ENCODE results near the gene DUS4L. TPM values are rescaled to one million over a fixed set of nuclear protein-coding genes. Genes with fewer than 3 reads are reported as not detected.

Gene DUS4L
- polyA plus RNA-seq, 4 donors, result 3.5 to 13.8 (median 4.2) TPM

DNA sequence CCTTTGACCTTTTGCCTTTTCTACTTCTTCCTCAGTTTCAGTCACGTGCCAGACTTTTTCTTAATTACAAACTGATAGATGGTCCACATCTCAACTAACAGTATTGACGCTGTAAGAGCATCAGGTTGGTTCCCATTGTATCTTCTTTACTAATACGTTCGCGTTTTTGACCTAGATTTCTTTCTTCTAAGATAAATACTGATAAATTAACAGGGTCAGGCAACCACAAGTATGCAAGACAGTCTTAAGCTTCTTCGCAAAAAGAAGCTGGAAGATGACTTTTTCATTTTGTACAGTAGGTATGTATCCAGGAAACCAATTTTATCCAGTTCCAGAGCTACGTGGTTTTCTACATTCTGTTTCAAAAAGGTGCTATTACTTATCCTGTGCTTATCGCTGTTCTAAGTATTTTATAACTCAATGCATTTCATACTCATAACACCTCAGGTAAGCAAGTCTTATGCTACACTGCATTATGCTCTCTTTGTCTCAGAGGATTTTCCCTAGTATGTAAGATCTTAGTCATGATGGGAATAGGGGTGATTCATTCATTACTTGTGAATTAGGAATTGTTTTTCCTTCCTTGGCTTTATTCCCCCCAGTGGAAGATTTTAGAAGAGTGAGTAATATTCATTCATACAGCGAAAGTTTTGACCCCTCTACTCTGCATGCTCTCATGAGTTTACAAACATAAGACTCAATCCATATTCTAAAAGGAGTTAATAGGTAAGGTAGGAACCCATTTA lies 955 bp downstream of the DUS4L start:
- H3K36me3 ChIP-seq (ENCODE audit: control insufficient read depth in 3 of 3, insufficient read depth in 2 of 3, low read depth in 1 of 3, low read length in 3 of 3), result no peaks in the 10 kb centered on the region
- H3K9me3 ChIP-seq (ENCODE audit: control insufficient read depth in 2 of 2, insufficient read depth in 1 of 2, low read depth in 1 of 2, low read length in 1 of 2), result no peaks in the 10 kb centered on the region
- peaks cover 0 to 13% (median 7%) of the 10 kb centered on the region in 3 donors for H3K4me1 ChIP-seq (ENCODE audit: control insufficient read depth in 3 of 3, insufficient read depth in 2 of 3, low read depth in 1 of 3, low read length in 2 of 3)
- H3K4me3 ChIP-seq (ENCODE audit: low read depth in 1 of 3, low read length in 3 of 3), result peak overlapping the region; percentile 81 to 88 (median 87)
- no peaks in the 10 kb centered on the region for H3K27me3 ChIP-seq (ENCODE audit: control insufficient read depth in 3 of 3, insufficient read depth in 3 of 3, low read length in 3 of 3)
- DNase-seq (no peak), FAIRE-seq (no peak)
- H3K27ac ChIP-seq (ENCODE audit: low read depth in 1 of 3, low read length in 2 of 3), result peak overlapping the region; percentile 97 to 100 (median 99)
- WGBS, 3 donors, result 23 to 45% (median 35%) methylated on average over 9 of the region's 9 CpGs

DNA sequence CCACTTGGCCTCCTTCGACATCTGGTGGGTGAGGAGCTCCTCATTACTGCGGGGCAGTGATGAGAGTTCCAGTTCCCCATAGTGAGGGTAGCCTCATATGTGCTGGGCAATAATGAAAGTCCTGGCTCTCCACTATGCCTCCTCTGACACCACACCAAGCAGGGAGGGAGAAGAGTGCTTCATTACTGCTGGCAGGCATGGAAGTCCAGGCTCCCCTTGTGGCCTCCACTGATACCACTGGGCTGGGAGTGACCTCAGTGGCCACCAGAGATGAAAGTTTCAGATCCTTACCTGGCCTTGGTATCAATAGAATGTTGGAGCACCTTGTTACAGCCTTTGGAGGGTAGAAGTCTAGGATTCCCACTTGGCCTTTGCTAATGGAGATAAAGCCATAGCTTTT lies 6.5 kb downstream of the DUS4L start:
- WGBS, 3 donors, result 96 to 98% (median 98%) methylated on average over 2 of the region's 2 CpGs
- no peak overlapping the region for H3K27ac ChIP-seq (ENCODE audit: low read depth in 1 of 3, low read length in 2 of 3)
- no peak for DNase-seq
- peaks cover 0 to 11% (median 0%) of the 10 kb centered on the region in 3 donors for H3K36me3 ChIP-seq (ENCODE audit: control insufficient read depth in 3 of 3, insufficient read depth in 2 of 3, low read depth in 1 of 3, low read length in 3 of 3)
- H3K4me3 ChIP-seq (ENCODE audit: low read depth in 1 of 3, low read length in 3 of 3), result no peak overlapping the region
- no peak for FAIRE-seq
- no peaks in the 10 kb centered on the region for H3K4me1 ChIP-seq (ENCODE audit: control insufficient read depth in 3 of 3, insufficient read depth in 2 of 3, low read depth in 1 of 3, low read length in 2 of 3)
- H3K27me3 ChIP-seq (ENCODE audit: control insufficient read depth in 3 of 3, insufficient read depth in 3 of 3, low read length in 3 of 3), result no peaks in the 10 kb centered on the region
- H3K9me3 ChIP-seq (ENCODE audit: control insufficient read depth in 2 of 2, insufficient read depth in 1 of 2, low read depth in 1 of 2, low read length in 1 of 2), result no peaks in the 10 kb centered on the region

GRCh38 chr7:107573537-107573936 lies 9.8 kb downstream of the DUS4L start:
- Histone ChIP-seq H3K27me3 (ENCODE audit: control insufficient read depth in 3 of 3, insufficient read depth in 3 of 3, low read length in 3 of 3) (no peaks in the 10 kb centered on the region), H3K9me3 (ENCODE audit: control insufficient read depth in 2 of 2, insufficient read depth in 1 of 2, low read depth in 1 of 2, low read length in 1 of 2) (no peaks in the 10 kb centered on the region), H3K36me3 (ENCODE audit: control insufficient read depth in 3 of 3, insufficient read depth in 2 of 3, low read depth in 1 of 3, low read length in 3 of 3) (peaks cover 0 to 11% (median 0%) of the 10 kb centered on the region in 3 donors), H3K27ac (ENCODE audit: low read depth in 1 of 3, low read length in 2 of 3) (no peak overlapping the region), H3K4me3 (ENCODE audit: low read depth in 1 of 3, low read length in 3 of 3) (no peak overlapping the region), H3K4me1 (ENCODE audit: control insufficient read depth in 3 of 3, insufficient read depth in 2 of 3, low read depth in 1 of 3, low read length in 2 of 3) (no peaks in the 10 kb centered on the region)
- no peak for FAIRE-seq
- WGBS, 3 donors, result 81 to 88% (median 88%) methylated on average over 4 of the region's 4 CpGs
- no peak for DNase-seq

DNA sequence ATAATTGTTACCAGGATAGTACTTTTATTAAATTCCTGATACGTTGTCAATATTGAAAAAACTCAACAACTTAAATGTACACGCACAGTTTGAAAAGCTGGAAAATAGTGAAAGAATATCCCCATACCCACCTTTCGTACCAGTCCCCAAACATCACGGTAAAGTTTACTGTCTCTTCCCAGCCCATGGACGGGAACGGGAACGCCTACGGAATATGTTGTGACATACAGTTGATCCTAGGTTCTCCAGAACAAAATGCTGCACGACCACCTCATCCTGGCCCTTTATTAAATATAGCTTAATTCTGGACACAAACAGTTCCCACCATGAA lies 15.7 kb downstream of the DUS4L start:
- H3K27me3 ChIP-seq (ENCODE audit: control insufficient read depth in 3 of 3, insufficient read depth in 3 of 3, low read length in 3 of 3), result no peaks in the 10 kb centered on the region
- no peak for FAIRE-seq

GRCh38 chr7:107579885-107580715 lies 16.3 kb downstream of the DUS4L start, which contains the start of gene BCAP29:
Gene BCAP29, plus strand, starts transcription at chr7:107580246. Its CDS starts 527 bp downstream, at chr7:107580773.
- Histone ChIP-seq H3K36me3 (ENCODE audit: control insufficient read depth in 3 of 3, insufficient read depth in 2 of 3, low read depth in 1 of 3, low read length in 3 of 3) (peaks cover 0 to 4% (median 0%) of the 10 kb centered on the region in 3 donors), H3K27ac (ENCODE audit: low read depth in 1 of 3, low read length in 2 of 3) (peak within 1 kb of the TSS; percentile 78 to 96 (median 91)), H3K27me3 (ENCODE audit: control insufficient read depth in 3 of 3, insufficient read depth in 3 of 3, low read length in 3 of 3) (no peaks in the 10 kb centered on the region), H3K4me3 (ENCODE audit: low read depth in 1 of 3, low read length in 3 of 3) (peak within 1 kb of the TSS; percentile 67 to 91 (median 87)), H3K9me3 (ENCODE audit: control insufficient read depth in 2 of 2, insufficient read depth in 1 of 2, low read depth in 1 of 2, low read length in 1 of 2) (no peaks in the 10 kb centered on the region), H3K4me1 (ENCODE audit: control insufficient read depth in 3 of 3, insufficient read depth in 2 of 3, low read depth in 1 of 3, low read length in 2 of 3) (peaks cover 0 to 9% (median 4%) of the 10 kb centered on the region in 3 donors)
- 0 to 1% (median 0%) methylated on average over 58 to 89 of the region's 89 CpGs for WGBS, 3 donors
- DNase-seq, result peak; percentile 77 to 92
- no peak for FAIRE-seq

More for the DNA sequence above, 15.7 kb downstream of the DUS4L start:
- WGBS, 3 donors, result 5 to 8% (median 6%) methylated on average over 9 of the region's 9 CpGs
- peaks cover 0 to 9% (median 4%) of the 10 kb centered on the region in 3 donors for H3K4me1 ChIP-seq (ENCODE audit: control insufficient read depth in 3 of 3, insufficient read depth in 2 of 3, low read depth in 1 of 3, low read length in 2 of 3)
- peaks cover 0 to 4% (median 0%) of the 10 kb centered on the region in 3 donors for H3K36me3 ChIP-seq (ENCODE audit: control insufficient read depth in 3 of 3, insufficient read depth in 2 of 3, low read depth in 1 of 3, low read length in 3 of 3)
- H3K9me3 ChIP-seq (ENCODE audit: control insufficient read depth in 2 of 2, insufficient read depth in 1 of 2, low read depth in 1 of 2, low read length in 1 of 2), result no peaks in the 10 kb centered on the region
- H3K27ac ChIP-seq (ENCODE audit: low read depth in 1 of 3, low read length in 2 of 3), result peak overlapping the region; percentile 78 to 96 (median 91)
- DNase-seq, result no peak
- peak overlapping the region; percentile 67 to 91 (median 87) for H3K4me3 ChIP-seq (ENCODE audit: low read depth in 1 of 3, low read length in 3 of 3)

- no peak for FAIRE-seq
- peak overlapping the region; percentile 78 to 96 (median 91) for H3K27ac ChIP-seq (ENCODE audit: low read depth in 1 of 3, low read length in 2 of 3)
- DNase-seq, result peak; percentile 16 to 52
- no peaks in the 10 kb centered on the region for H3K27me3 ChIP-seq (ENCODE audit: control insufficient read depth in 3 of 3, insufficient read depth in 3 of 3, low read length in 3 of 3)
- 11 to 32% (median 25%) methylated on average over 10 of the region's 10 CpGs for WGBS, 3 donors
- peak overlapping the region; percentile 67 to 91 (median 87) for H3K4me3 ChIP-seq (ENCODE audit: low read depth in 1 of 3, low read length in 3 of 3)
- peaks cover 0 to 9% (median 4%) of the 10 kb centered on the region in 3 donors for H3K4me1 ChIP-seq (ENCODE audit: control insufficient read depth in 3 of 3, insufficient read depth in 2 of 3, low read depth in 1 of 3, low read length in 2 of 3)
- peaks cover 0 to 8% (median 0%) of the 10 kb centered on the region in 3 donors for H3K36me3 ChIP-seq (ENCODE audit: control insufficient read depth in 3 of 3, insufficient read depth in 2 of 3, low read depth in 1 of 3, low read length in 3 of 3)
- H3K9me3 ChIP-seq (ENCODE audit: control insufficient read depth in 2 of 2, insufficient read depth in 1 of 2, low read depth in 1 of 2, low read length in 1 of 2), result no peaks in the 10 kb centered on the region
Measured at GRCh38 chr7:107580716-107581383, 17.1 kb downstream of the DUS4L start.

GRCh38 chr7:107581387-107582013 lies 17.7 kb downstream of the DUS4L start:
- no peaks in the 10 kb centered on the region for H3K27me3 ChIP-seq (ENCODE audit: control insufficient read depth in 3 of 3, insufficient read depth in 3 of 3, low read length in 3 of 3)
- H3K9me3 ChIP-seq (ENCODE audit: control insufficient read depth in 2 of 2, insufficient read depth in 1 of 2, low read depth in 1 of 2, low read length in 1 of 2), result no peaks in the 10 kb centered on the region
- peak overlapping the region in 1 of 3 donors; percentile 91 for H3K27ac ChIP-seq (ENCODE audit: low read depth in 1 of 3, low read length in 2 of 3)
- peaks cover 0 to 9% (median 4%) of the 10 kb centered on the region in 3 donors for H3K4me1 ChIP-seq (ENCODE audit: control insufficient read depth in 3 of 3, insufficient read depth in 2 of 3, low read depth in 1 of 3, low read length in 2 of 3)
- FAIRE-seq, result no peak
- 19 to 44% (median 36%) methylated on average over 5 of the region's 5 CpGs for WGBS, 3 donors
- peak overlapping the region in 1 of 3 donors; percentile 67 for H3K4me3 ChIP-seq (ENCODE audit: low read depth in 1 of 3, low read length in 3 of 3)
- peaks cover 0 to 8% (median 0%) of the 10 kb centered on the region in 3 donors for H3K36me3 ChIP-seq (ENCODE audit: control insufficient read depth in 3 of 3, insufficient read depth in 2 of 3, low read depth in 1 of 3, low read length in 3 of 3)
- peak in 1 of 2 donors; percentile 43 for DNase-seq

All from small intestine (tissue), 7 donors.